Bronchial epithelial cell (primary cell): ENCODE results near the gene PIK3R6. TPM values are rescaled to one million over a fixed set of nuclear protein-coding genes. Genes with fewer than 3 reads are reported as not detected.
"Not testable (repeated sequence)": the region's sequence is repeated elsewhere in the genome, so short reads cannot be mapped to it uniquely, and the experiment has no call there.

Experiments used
- DNase-seq: peaks from one replicate; pipeline ENCODE4 v3.0.0-alpha.2; 2010; ENCODE audit warnings: low read depth
- FAIRE-seq: peaks from 2 replicates; lab custom pipeline; 2011; peaks lifted over from hg19 to GRCh38; lab: Jason Lieb, UNC
- H3K27me3 ChIP-seq: 2 replicates; pipeline ENCODE4 v1.5.1; 2011; ENCODE audit warnings: low read length; ENCODE audit not compliant: control insufficient read depth, insufficient read depth
- H3K36me3 ChIP-seq: 2 replicates; pipeline ENCODE4 v1.5.1; 2011; ENCODE audit warnings: low read length; ENCODE audit not compliant: control insufficient read depth, insufficient read depth
- H3K4me3 ChIP-seq: 2 replicates; pipeline ENCODE4 v1.5.1; 2011; ENCODE audit warnings: mild to moderate bottlenecking, low read depth, low read length, control low read depth
- total RNA-seq: library from RNA; depleted of rRNA; stranded (reverse); fragments of >200 nt; gene quantifications from 2 replicates; pipeline ENCODE4 v1.2.1, GENCODE V29; 2014
- TF ChIP-seq, protein P1 (sequence below): IDR thresholded peaks from 2 replicates; pipeline ENCODE4 v1.5.1; 2011; ENCODE audit warnings: mild to moderate bottlenecking, moderate library complexity, low read length, control low read depth, inconsistent platforms; ENCODE audit not compliant: insufficient read depth, severe bottlenecking

PIK3R6 gene
- total RNA-seq, 1 donor from 2014 or later: not detected

DNA sequence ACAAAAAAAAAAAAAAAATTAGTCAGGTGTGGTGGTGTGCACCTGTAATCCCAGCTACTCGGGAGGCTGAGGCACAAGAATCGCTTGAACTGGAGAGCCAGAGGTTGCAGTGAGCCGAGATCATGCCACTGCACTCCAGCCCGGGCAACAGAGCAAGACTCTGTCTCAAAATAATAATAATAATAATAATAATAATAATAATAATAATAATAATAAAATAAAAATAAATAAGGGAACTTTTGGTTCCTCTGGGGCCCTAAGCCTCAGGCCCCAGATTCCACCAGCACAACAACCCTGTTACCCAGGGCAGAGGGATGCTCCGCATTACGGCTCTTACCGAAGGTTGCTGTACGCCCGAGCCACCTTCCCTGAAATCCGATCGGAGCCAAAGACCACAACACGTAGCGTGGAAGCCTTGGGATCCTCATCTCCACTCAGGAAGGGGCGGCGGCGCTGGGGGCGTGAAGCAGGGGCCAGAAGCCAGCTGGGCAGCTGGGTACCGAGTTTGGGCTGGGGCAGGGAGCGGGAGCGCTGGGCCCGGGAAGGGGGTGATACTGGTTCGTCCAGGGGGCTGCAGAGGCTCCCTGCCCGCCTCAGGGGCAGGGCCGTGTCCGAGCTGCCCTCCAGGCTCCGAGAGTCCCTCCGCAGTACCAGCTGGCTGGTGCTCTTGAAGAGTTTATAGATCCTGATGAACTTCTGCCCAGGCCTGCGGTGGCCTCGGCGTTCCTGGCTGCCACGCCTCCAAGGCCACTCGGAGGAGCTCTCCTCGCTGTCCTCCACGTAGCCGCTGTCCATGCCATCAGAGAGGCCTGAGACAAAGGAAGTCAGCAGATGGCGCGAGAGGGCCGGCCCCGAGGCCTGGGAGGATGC, 20.6 kb upstream of the PIK3R6 start:
- TF ChIP-seq, protein P1, sequence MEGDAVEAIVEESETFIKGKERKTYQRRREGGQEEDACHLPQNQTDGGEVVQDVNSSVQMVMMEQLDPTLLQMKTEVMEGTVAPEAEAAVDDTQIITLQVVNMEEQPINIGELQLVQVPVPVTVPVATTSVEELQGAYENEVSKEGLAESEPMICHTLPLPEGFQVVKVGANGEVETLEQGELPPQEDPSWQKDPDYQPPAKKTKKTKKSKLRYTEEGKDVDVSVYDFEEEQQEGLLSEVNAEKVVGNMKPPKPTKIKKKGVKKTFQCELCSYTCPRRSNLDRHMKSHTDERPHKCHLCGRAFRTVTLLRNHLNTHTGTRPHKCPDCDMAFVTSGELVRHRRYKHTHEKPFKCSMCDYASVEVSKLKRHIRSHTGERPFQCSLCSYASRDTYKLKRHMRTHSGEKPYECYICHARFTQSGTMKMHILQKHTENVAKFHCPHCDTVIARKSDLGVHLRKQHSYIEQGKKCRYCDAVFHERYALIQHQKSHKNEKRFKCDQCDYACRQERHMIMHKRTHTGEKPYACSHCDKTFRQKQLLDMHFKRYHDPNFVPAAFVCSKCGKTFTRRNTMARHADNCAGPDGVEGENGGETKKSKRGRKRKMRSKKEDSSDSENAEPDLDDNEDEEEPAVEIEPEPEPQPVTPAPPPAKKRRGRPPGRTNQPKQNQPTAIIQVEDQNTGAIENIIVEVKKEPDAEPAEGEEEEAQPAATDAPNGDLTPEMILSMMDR: peak; percentile 17
- FAIRE-seq (no peak), DNase-seq (no peak)
- Histone ChIP-seq H3K27me3 (no peaks in the 10 kb centered on the region), H3K4me3 (no peak overlapping the region), H3K36me3 (no peaks in the 10 kb centered on the region)

DNA sequence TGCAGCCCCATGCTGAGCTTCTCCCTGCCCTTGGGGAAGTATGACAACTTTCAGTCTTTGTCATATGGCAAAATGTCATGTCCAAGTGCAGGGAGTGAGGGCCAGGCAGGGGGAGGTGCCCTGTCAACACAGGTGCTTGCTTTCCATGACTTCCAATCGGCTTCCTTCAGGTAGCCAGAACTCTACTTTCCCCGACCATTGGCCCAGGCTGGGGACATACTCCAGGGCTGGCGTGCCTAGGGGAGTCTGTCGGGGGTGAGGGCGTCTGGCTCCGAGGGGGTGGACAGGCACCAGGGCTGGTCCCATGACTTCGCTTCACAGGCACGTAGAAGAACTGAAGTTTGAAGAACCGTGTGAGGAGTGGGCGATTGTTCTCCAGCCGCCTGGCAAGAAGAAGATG, 19.8 kb upstream of the PIK3R6 start:
- TF ChIP-seq, protein P1: no peak
- H3K27me3 ChIP-seq: no peaks in the 10 kb centered on the region
- FAIRE-seq (no peak), DNase-seq (no peak)
- no peak overlapping the region for H3K4me3 ChIP-seq
- H3K36me3 ChIP-seq: no peaks in the 10 kb centered on the region

DNA sequence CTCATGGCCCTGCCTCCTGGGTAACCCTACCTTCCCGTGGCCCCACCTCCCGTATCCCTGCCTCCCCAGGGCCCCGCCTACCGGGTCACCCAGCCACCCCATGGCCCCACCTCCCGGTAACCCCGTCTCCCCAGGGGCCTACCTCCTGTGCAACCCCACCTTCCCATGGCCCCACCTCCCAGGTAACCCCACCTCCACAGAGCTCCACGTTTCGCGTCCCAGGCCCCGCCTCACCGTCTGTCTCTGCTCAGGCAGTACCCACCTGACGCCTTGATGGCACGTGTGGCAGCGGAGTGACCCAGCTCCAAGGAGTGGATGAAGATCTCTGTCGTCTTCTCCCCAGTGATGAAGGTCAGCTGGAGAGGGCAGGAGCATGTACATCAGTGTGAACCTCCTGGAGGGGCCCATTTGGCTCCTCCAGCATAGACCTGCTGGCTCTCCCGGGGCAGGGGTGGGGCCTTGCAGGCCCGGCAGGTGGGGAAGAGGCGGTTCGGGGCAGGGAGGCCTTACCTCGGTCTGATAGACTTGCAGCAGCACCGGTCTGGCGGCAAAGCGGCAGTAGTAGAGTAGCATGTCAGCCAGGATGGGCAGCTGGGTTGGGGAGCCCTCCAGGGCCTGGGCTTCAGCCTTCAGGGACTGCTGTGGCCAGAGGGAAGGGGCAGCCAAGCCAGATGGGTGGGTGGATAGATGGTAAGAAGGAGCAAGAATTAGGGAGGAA, 18.7 kb upstream of the PIK3R6 start:
- no peaks in the 10 kb centered on the region for H3K27me3 ChIP-seq
- H3K36me3 ChIP-seq: no peaks in the 10 kb centered on the region
- H3K4me3 ChIP-seq: no peak overlapping the region
- TF ChIP-seq, protein P1: no peak
- FAIRE-seq (no peak), DNase-seq (no peak)

DNA sequence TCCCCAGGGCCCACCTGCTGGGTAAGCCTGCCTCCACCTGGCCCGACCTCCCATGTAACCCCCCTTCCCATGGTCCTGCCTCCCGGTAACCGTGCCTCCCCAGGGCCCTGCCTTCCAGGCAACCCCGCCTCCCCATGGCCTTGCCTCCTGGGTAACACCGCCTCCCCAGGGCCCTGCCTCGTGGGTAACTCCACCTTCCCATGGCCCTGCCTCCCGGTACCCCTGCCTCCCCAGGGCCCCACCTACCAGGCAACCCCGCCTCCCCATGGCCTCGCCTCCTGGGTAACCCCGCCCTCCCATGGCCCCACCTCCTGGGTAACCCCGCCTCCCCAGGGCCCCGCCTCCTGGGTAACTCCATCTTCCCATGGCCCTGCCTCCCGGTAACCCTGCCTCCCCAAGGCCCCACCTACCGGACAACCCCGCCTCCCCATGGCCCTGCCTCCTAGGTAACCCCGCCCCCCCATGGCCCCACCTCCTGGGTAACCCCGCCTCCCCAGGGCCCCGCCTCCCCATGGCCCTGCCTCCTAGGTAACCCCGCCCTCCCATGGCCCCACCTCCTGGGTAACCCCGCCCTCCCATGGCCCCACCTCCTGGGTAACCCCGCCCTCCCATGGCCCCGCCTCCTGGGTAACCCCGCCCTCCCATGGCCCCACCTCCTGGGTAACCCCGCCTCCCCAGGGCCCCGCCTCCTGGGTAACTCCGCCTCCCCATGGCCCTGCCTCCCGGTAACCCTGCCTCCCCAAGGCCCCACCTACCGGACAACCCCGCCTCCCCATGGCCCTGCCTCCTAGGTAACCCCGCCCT, 17.9 kb upstream of the PIK3R6 start:
- FAIRE-seq, H3K36me3 ChIP-seq, H3K4me3 ChIP-seq, H3K27me3 ChIP-seq, DNase-seq: not testable (repeated sequence)

DNA sequence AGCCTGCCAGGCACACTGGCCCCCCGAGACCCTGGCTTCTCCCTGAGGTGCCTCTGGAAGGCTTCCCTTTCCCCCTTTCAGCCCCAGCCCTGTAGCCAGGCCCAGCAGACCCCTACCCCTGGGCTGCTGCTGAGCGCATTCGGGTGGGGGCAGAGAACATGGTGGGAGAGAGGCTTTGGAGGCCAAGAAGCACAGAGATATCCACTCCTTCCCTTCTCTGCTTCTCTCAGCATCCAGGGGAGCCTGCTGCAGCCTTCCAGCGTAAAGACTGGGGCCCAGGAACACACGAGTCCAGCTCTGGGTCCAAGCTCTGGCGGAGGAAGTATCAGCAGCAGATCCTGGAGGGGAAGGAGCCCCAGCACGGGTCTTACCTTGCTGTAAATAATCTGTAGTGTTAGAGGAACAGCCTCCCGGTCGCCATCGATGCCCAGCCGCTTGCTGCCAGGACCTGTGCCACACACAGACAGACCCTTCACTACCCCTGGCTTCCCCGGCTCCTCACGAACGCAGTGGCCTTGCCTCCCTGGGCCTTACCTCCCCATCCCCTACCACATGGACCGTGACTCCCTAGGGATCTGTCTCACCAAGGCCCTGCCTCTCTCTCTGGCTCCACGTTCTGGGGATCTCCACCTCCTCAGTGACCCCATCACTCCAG, 17.0 kb upstream of the PIK3R6 start:
- Histone ChIP-seq H3K4me3 (no peak overlapping the region), H3K27me3 (no peaks in the 10 kb centered on the region), H3K36me3 (no peaks in the 10 kb centered on the region)
- FAIRE-seq: no peak
- TF ChIP-seq, protein P1: no peak
- DNase-seq: no peak
